ENCODE measurements around the gene COBLL1.

GRCh38 chr2:164766954-164767320, 74.7 kb downstream of the COBLL1 start:
- TF ChIP-seq POLR2A (IDR thresholded peaks at IDR 0.05) (no peak), CTCF (IDR thresholded peaks at IDR 0.05) (no peak)

All from heart left ventricle (tissue), 13 donors.